Measurements from ENCODE around the gene FUT4.

DNA sequence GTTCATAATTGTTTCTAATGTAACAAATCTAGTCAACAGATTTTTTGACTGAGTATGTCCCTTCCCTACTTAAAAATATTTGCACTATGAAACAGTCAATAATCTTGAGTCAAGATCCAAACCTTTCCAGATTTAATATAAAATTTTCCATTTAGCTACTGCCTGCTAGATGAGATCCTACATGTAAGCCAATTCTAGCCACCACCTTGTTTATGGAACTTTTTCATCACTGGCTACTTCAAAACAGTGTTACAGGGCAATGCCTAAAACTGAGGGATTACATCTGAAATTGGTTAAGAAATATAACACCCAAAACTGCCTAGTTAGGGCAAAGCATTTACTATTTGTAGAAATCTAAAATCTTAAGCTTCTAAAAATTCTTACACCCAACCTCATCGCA lies 10.5 kb upstream of the FUT4 start:
- no peak for TF ChIP-seq POLR2AphosphoS5 (IDR thresholded peaks at IDR 0.05)
- no peak for TF ChIP-seq CTCF (IDR thresholded peaks at IDR 0.05; ENCODE audit: poor library complexity, severe bottlenecking)
- TF ChIP-seq EP300 (conservative IDR thresholded peaks at IDR 0.05; ENCODE audit: poor library complexity, severe bottlenecking) = no peak
